GM12891 (cell line): ENCODE results near the gene TDP2.
"Not testable (repeated sequence)": the region's sequence is repeated elsewhere in the genome, so short reads cannot be mapped to it uniquely, and the experiment has no call there.

Source experiments
- DNase-seq: peaks from one replicate; pipeline ENCODE4 v3.0.0; 2011; ENCODE audit warnings: low spot score; ENCODE audit not compliant: insufficient read length
- FAIRE-seq: peaks from 2 replicates; lab custom pipeline; 2011; peaks lifted over from hg19 to GRCh38; lab: Jason Lieb, UNC
- PAX5 ChIP-seq: IDR thresholded peaks from 2 replicates; pipeline ENCODE4 v1.6.1; 2011; ENCODE audit warnings: low read length, moderate library complexity, mild to moderate bottlenecking; ENCODE audit not compliant: insufficient read depth, severe bottlenecking
- POLR2A ChIP-seq: IDR thresholded peaks from 2 replicates; pipeline ENCODE4 v1.6.1; 2011; ENCODE audit warnings: low read depth, low read length, control low read depth
- POLR2AphosphoS5 ChIP-seq: IDR thresholded peaks from 2 replicates; pipeline ENCODE4 v1.6.1; 2011; ENCODE audit warnings: low read depth, low read length, control low read depth
- POU2F2 ChIP-seq: IDR thresholded peaks from 2 replicates; pipeline ENCODE4 v1.6.1; 2011; ENCODE audit warnings: low read depth, mild to moderate bottlenecking, control low read depth, low read length, moderate library complexity
- SPI1 ChIP-seq: IDR thresholded peaks from 2 replicates; pipeline ENCODE4 v1.6.1; 2011; ENCODE audit warnings: low read depth, low read length, control low read depth
- TAF1 ChIP-seq: IDR thresholded peaks from 2 replicates; pipeline ENCODE4 v1.6.1; 2011; ENCODE audit warnings: low read depth, low read length, control low read depth

The TDP2 gene

DNA sequence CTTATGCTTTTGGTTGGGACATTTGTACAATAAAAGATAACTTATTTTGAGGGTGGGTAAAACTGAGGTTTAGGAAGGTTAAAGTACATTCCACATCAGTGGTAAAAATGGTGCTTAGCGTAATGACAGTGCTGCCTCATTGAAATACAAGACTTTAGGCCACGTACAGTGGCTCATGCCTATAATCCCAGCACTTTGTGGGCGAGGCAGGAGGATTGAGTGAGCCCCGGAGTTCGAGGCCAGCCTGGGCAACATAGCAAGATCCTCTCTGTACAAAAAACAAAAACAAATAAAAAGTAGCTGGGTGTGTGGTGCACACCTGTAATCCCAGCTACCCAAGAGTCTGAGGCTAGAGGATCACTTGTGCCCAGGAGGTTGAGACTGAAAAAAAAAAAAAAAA lies 18.4 kb downstream of the TDP2 start:
- FAIRE-seq, result no peak
- DNase-seq, result no peak
- no peak for TF ChIP-seq TAF1
- TF ChIP-seq POLR2A, result no peak
- no peak for TF ChIP-seq POU2F2
- no peak for TF ChIP-seq SPI1
- TF ChIP-seq PAX5, result no peak
- TF ChIP-seq POLR2AphosphoS5, result no peak

DNA sequence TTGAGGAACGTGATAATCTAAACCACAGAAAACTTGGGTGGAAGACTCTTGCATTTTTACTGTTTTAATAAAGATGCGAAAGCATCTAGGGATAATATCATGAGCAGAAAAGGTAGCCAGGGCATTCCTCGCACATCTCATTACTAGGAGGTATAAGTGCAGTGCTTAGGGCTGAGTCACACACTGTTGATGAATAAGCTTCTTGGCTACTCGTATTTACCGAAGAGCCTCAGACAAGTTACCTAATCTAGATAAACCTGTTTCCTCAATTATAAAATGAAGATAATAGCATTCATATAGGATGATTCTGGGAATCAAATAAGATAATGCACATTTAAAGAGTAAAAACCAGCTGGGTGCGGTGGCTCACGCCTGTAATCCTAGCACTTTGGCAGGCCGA lies 19.9 kb downstream of the TDP2 start:
- DNase-seq (no peak), FAIRE-seq (peak; percentile 48)
- no peak for TF ChIP-seq TAF1

- FAIRE-seq (no peak), DNase-seq (no peak)
- TF ChIP-seq POLR2A (no peak), SPI1 (no peak), PAX5 (no peak), TAF1 (no peak), POU2F2 (no peak), POLR2AphosphoS5 (no peak)
Measured at GRCh38 chr6:24644377-24644776, 22.3 kb downstream of the TDP2 start.

DNA sequence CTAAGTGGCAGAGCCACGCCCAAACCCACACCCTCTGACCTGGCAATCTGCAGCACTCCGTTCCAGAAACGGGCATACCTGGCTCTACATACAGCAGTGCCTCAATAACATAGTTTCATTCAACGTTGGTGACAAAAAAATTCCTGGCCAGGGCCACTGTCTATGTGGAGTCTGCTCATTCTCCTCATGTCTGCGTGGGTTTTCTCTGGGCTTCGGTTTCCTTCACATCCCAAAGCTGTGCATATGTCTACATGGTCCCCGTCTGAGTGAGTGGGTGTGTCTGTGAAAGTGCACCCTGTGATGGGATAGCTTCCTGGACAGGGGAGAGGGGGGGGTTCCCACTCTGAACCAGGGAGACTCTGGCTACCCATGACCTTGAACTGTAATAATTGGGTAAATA lies 22.8 kb downstream of the TDP2 start:
- TF ChIP-seq POU2F2, result no peak
- no peak for TF ChIP-seq POLR2A
- TF ChIP-seq PAX5, result no peak
- TF ChIP-seq POLR2AphosphoS5, result no peak
- TF ChIP-seq TAF1, result no peak
- no peak for TF ChIP-seq SPI1
- DNase-seq (no peak), FAIRE-seq (no peak)

- no peak for FAIRE-seq
- no peak for DNase-seq
- TF ChIP-seq POLR2AphosphoS5 (no peak), POU2F2 (no peak), SPI1 (no peak), PAX5 (no peak), TAF1 (no peak), POLR2A (no peak)
Measured at GRCh38 chr6:24642061-24642460, 24.6 kb downstream of the TDP2 start.

GRCh38 chr6:24640631-24641030 lies 26.1 kb downstream of the TDP2 start:
- not testable (repeated sequence) for FAIRE-seq, DNase-seq

DNA sequence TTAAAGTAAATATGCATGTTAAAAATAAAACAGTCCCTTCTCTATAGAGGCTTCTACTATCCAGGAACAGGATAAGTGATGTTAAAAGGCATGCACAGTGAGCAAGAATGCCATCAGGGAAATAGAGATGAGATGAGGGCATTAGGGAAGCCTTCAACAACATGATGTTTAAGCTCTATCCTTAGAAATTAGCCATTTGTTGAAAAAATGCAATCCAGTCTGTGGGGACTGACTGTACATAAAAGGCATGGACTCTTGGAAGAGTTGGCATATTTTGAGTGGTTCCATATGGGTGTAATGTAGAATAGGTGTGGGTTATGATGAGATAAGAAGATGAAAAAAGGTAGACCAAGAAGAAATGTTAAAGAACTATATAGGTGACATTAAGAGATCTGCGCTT lies 26.5 kb downstream of the TDP2 start:
- TF ChIP-seq PAX5, result no peak
- no peak for TF ChIP-seq POU2F2
- TF ChIP-seq POLR2A, result no peak
- TF ChIP-seq SPI1, result no peak
- no peak for TF ChIP-seq TAF1
- FAIRE-seq, result no peak
- no peak for DNase-seq

DNA sequence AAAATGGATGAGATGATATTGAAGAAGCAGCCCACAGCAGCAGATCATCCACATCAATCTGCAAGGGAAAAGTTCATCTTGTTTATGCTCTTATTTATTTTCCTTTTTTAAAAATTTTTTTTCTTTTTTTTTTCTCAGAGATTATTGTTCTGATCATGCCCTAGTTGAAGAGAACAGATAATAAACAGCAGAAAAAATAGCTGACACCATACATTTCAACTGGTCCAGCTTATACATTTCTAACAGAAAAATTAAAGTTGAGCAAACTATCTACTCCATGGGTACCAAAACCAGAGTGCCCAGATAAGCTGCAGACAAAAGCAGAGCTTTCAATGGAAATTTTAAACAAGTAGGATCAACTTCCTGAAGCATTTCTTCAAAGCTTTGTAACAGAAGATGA lies 30.0 kb downstream of the TDP2 start:
- no peak for DNase-seq
- no peak for FAIRE-seq
- TF ChIP-seq POLR2A (no peak), POU2F2 (no peak), PAX5 (no peak), POLR2AphosphoS5 (no peak), TAF1 (no peak), SPI1 (no peak)

GRCh38 chr6:24632573-24632972 lies 34.1 kb downstream of the TDP2 start:
- DNase-seq, result no peak
- no peak for FAIRE-seq
- no peak for TF ChIP-seq POLR2A
- TF ChIP-seq POU2F2, result no peak
- TF ChIP-seq PAX5, result no peak
- no peak for TF ChIP-seq POLR2AphosphoS5

GRCh38 chr6:24631671-24632070 lies 35.0 kb downstream of the TDP2 start:
- TF ChIP-seq POLR2AphosphoS5, result no peak
- TF ChIP-seq POU2F2, result no peak
- TF ChIP-seq PAX5, result no peak
- TF ChIP-seq SPI1, result no peak
- no peak for TF ChIP-seq TAF1
- TF ChIP-seq POLR2A, result no peak
- FAIRE-seq (no peak), DNase-seq (no peak)
